Prostate gland (tissue), 2 donors: ENCODE data around the gene NUP210L. TPM values are rescaled to one million over a fixed set of nuclear protein-coding genes. Genes with fewer than 3 reads are reported as not detected.

ENCODE experiments used
- DNase-seq: peaks from one replicate; pipeline ENCODE4 v3.0.0-alpha.2; 2019; ENCODE audit warnings: low spot score
- H3K27ac ChIP-seq, 2 donors: fragments of 200-600 bp; sonication (generic); 2 replicates each; pipeline ENCODE4 v1.5.1; 2017 to 2019
- H3K27me3 ChIP-seq: fragments of 200-600 bp; sonication (generic); replicated peaks from 2 replicates; pipeline ENCODE4 v1.5.1; 2019; ENCODE audit not compliant: insufficient read depth
- H3K36me3 ChIP-seq, 2 donors: fragments of 200-600 bp; sonication (generic); 1 replicate in 1 of 2; 2 replicates in 1 of 2; pipeline versions ENCODE4 v1.5.1 to v1.8.1; 2017 to 2019
- H3K4me1 ChIP-seq: fragments of 200-600 bp; sonication (generic); replicated peaks from 2 replicates; pipeline ENCODE4 v1.5.1; 2019
- H3K4me3 ChIP-seq, 2 donors: fragments of 200-600 bp; sonication (generic); 2 replicates each; pipeline ENCODE4 v1.5.1; 2017 to 2019
- H3K9me3 ChIP-seq: fragments of 200-600 bp; sonication (generic); 2 replicates; pipeline ENCODE4 v1.5.1; 2017
- CTCF ChIP-seq, 4 experiments: fragments of 200-600 bp in 2 of 4; fragments of 450-650 bp in 2 of 4; sonication (generic) in 2 of 4; IDR thresholded peaks; 1 replicate in 3 of 4; 2 replicates in 1 of 4; pipeline ENCODE4 v1.5.1; 2016 to 2019; ENCODE audit warnings: antibody characterized with exemption in 4 of 4, mild to moderate bottlenecking in 2 of 4, moderate library complexity in 2 of 4
- POLR2A ChIP-seq: fragments of 450-650 bp; IDR thresholded peaks from one replicate; pipeline ENCODE4 v1.6.1; 2016; ENCODE audit warnings: antibody characterized with exemption, mild to moderate bottlenecking
- POLR2AphosphoS5 ChIP-seq: sonication (generic); formaldehyde crosslinking; IDR thresholded peaks from one replicate; pipeline ENCODE4 v1.6.1; 2017; ENCODE audit warnings: antibody characterized with exemption
- WGBS: methylation state at CpG from one replicate; pipeline ENCODE4 v1.1.5; 2018; 5-methylcytosine and 5-hydroxymethylcytosine counted together
- intact Hi-C: fragments of 100-400 bp; cut with DNase I; formaldehyde crosslinking; loops from one replicate; pipeline ENCODE4 v1.14.2; 2022
- total RNA-seq, 2 donors: library from RNA; depleted of rRNA; stranded (reverse); fragments of >200 nt; gene quantifications; one replicate each; pipeline ENCODE4 v1.1.0, GENCODE V29; 2016

NUP210L gene
- total RNA-seq, 2 donors from 2014 or later, result 0.05 to 5.7 TPM

- WGBS, result 87% methylated on average over 8 of the region's 8 CpGs
- intact Hi-C loops, result no loop called here
- H3K27ac ChIP-seq, result no peak overlapping the region
- H3K36me3 ChIP-seq, result no peaks in the 10 kb centered on the region
- TF ChIP-seq POLR2A (no peak), POLR2AphosphoS5 (no peak)
- H3K9me3 ChIP-seq, result no peaks in the 10 kb centered on the region
- DNase-seq, result no peak
- no peaks in the 10 kb centered on the region for H3K27me3 ChIP-seq
- H3K4me3 ChIP-seq, result no peak overlapping the region
- peaks cover 3% of the 10 kb centered on the region for H3K4me1 ChIP-seq
Measured at GRCh38 chr1:154158307-154159125, 3.6 kb upstream of the NUP210L start.

GRCh38 chr1:154157520-154158306 is 2.8 kb upstream of the NUP210L start:
- Histone ChIP-seq H3K27me3 (no peaks in the 10 kb centered on the region), H3K27ac (no peak overlapping the region), H3K9me3 (no peaks in the 10 kb centered on the region), H3K4me3 (no peak overlapping the region), H3K36me3 (no peaks in the 10 kb centered on the region), H3K4me1 (peaks cover 3% of the 10 kb centered on the region)
- DNase-seq, result no peak
- intact Hi-C loops, result no loop called here
- TF ChIP-seq POLR2AphosphoS5, result no peak
- TF ChIP-seq CTCF (IDR thresholded peaks at IDR 0.05), result no peak
- no peak for TF ChIP-seq POLR2A
- 85% methylated on average over 7 of the region's 7 CpGs for WGBS

- Histone ChIP-seq H3K36me3 (no peaks in the 10 kb centered on the region), H3K4me1 (peaks cover 3% of the 10 kb centered on the region), H3K4me3 (no peak overlapping the region), H3K27me3 (no peaks in the 10 kb centered on the region), H3K27ac (peak overlapping the region; percentile 9 to 51), H3K9me3 (no peaks in the 10 kb centered on the region)
- peak; percentile 17 for DNase-seq
- peak; percentile 11 for TF ChIP-seq POLR2AphosphoS5
- TF ChIP-seq POLR2A, result no peak
- intact Hi-C loops, result no loop called here
- WGBS, result 17% methylated on average over 9 of the region's 9 CpGs
Measured at GRCh38 chr1:154155251-154155650, 378 bp upstream of the NUP210L start.

DNA sequence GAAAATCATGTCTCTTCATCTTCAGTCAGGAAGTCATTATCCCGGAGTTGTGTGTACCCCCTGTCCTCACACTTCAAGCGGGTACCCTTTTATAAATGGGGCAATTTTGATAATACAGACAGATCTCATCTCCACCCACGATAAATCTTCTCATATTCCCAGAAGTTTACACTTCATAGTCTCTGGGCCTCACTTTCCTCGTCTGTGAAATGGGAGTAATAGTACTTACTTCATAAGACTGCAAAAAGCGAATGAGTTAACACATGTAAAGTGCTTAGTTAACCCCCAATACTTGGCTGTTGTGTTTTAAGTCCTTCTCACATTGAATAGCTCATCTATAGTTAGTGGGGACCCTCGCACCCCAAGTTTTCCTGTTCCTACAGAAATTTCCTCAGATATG is 820 bp downstream of the NUP210L start:
- H3K27me3 ChIP-seq, result no peaks in the 10 kb centered on the region
- H3K27ac ChIP-seq, result no peak overlapping the region
- peaks cover 3% of the 10 kb centered on the region for H3K4me1 ChIP-seq
- TF ChIP-seq POLR2AphosphoS5, result no peak
- no peak for TF ChIP-seq POLR2A
- no peak for TF ChIP-seq CTCF (IDR thresholded peaks at IDR 0.05)
- no peak overlapping the region for H3K4me3 ChIP-seq
- 97% methylated on average over 6 of the region's 6 CpGs for WGBS
- H3K9me3 ChIP-seq, result no peaks in the 10 kb centered on the region
- intact Hi-C loops, result no loop called here
- no peak for DNase-seq
- H3K36me3 ChIP-seq, result no peaks in the 10 kb centered on the region

- no peaks in the 10 kb centered on the region for H3K36me3 ChIP-seq
- TF ChIP-seq POLR2AphosphoS5 (no peak), POLR2A (no peak), CTCF (IDR thresholded peaks at IDR 0.05) (no peak)
- no peak overlapping the region for H3K4me3 ChIP-seq
- H3K27me3 ChIP-seq, result no peaks in the 10 kb centered on the region
- intact Hi-C loops, result no loop called here
- H3K4me1 ChIP-seq, result peaks cover 3% of the 10 kb centered on the region
- H3K9me3 ChIP-seq, result no peaks in the 10 kb centered on the region
- DNase-seq, result no peak
- no peak overlapping the region for H3K27ac ChIP-seq
Measured at GRCh38 chr1:154151311-154151710, 3.6 kb downstream of the NUP210L start.
